Upper lobe of right lung (tissue), 1 donor: ENCODE measurements around the gene TMBIM1. TPM values are rescaled to one million over a fixed set of nuclear protein-coding genes. Genes with fewer than 3 reads are reported as not detected.

Source experiments
- ATAC-seq: fragments of 200-7000 bp; cut with Tn5 transposase; one replicate; pipeline ENCODE4 v1.9.1; 2020; ENCODE audit warnings: mild to moderate bottlenecking, moderate library complexity
- DNase-seq: peaks from one replicate; pipeline ENCODE4 v3.0.0-alpha.2; 2020
- H3K27ac ChIP-seq: fragments of 200-600 bp; one replicate; pipeline ENCODE4 v1.8.0; 2022
- H3K27me3 ChIP-seq: fragments of 200-600 bp; one replicate; pipeline ENCODE4 v1.8.0; 2022; ENCODE audit warnings: mild to moderate bottlenecking
- H3K36me3 ChIP-seq: fragments of 200-600 bp; one replicate; pipeline ENCODE4 v1.8.0; 2022
- H3K4me1 ChIP-seq: fragments of 200-600 bp; one replicate; pipeline ENCODE4 v1.8.0; 2022
- H3K4me3 ChIP-seq: fragments of 200-600 bp; one replicate; pipeline ENCODE4 v1.8.0; 2022; ENCODE audit warnings: mild to moderate bottlenecking
- H3K9me3 ChIP-seq: fragments of 200-600 bp; one replicate; pipeline ENCODE4 v1.8.0; 2022
- CTCF ChIP-seq: fragments of 200-600 bp; IDR thresholded peaks from one replicate; pipeline ENCODE4 v1.8.0; 2022; ENCODE audit warnings: antibody characterized with exemption
- intact Hi-C: fragments of 100-400 bp; cut with DNase I; formaldehyde crosslinking; loops from one replicate; pipeline ENCODE4 v1.11.0; 2022
- microRNA-seq: library from miRNA; unstranded; fragments of <30 nt; microRNA quantifications from one replicate; pipeline ENCODE4 v1.2.0, GENCODE V29; 2020; ENCODE audit warnings: borderline microRNAs expressed
- total RNA-seq: library from RNA; stranded (reverse); fragmentation: NEBNext Ultra II Directional; extraction: Animal tissue kit (Norgen Biotek cat#: 25700); gene quantifications from one replicate; pipeline ENCODE4 v1.2.1, GENCODE V29; 2021
- donor health status: DM: no; HTN: yes; CAD: no; lungs with severe emphysema.

The TMBIM1 gene
- total RNA-seq, 1 donor from 2014 or later, result 281 TPM

GRCh38 chr2:218228366-218229090, 63.8 kb downstream of the TMBIM1 start:
- H3K36me3 ChIP-seq, result peaks cover 93% of the 10 kb centered on the region
- no peak overlapping the region for H3K27ac ChIP-seq
- peaks cover 40% of the 10 kb centered on the region for H3K4me1 ChIP-seq
- DNase-seq (no peak), ATAC-seq (no peak)
- H3K4me3 ChIP-seq, result no peak overlapping the region
- intact Hi-C loops, result no loop called here
- no peak for TF ChIP-seq CTCF
- H3K27me3 ChIP-seq, result no peaks in the 10 kb centered on the region
- H3K9me3 ChIP-seq, result no peaks in the 10 kb centered on the region

- DNase-seq (no peak), ATAC-seq (no peak)
- Histone ChIP-seq H3K36me3 (peaks cover 86% of the 10 kb centered on the region), H3K9me3 (no peaks in the 10 kb centered on the region), H3K27me3 (no peaks in the 10 kb centered on the region), H3K27ac (no peak overlapping the region), H3K4me3 (no peak overlapping the region), H3K4me1 (peaks cover 57% of the 10 kb centered on the region)
- intact Hi-C loops, result no loop called here
- TF ChIP-seq CTCF, result no peak
Measured at GRCh38 chr2:218226903-218227302, 65.4 kb downstream of the TMBIM1 start.

Small RNA genes lying within 50 kb of the gene (microRNA-seq; reads per million reads assigned to microRNA genes)
- gene MIR6513, result 3.1 reads per million, percentile 21 among the genes with 10 or more reads in this experiment
- gene MIR6810, result not detected

Other genes with a start within 250 kb of the TMBIM1 start
- not detected for gene RUFY4, start 223.2 kb downstream of the TMBIM1 start, total RNA-seq
- 9.0 TPM for gene CXCR2, start 166.5 kb downstream of the TMBIM1 start, total RNA-seq
- 5.3 TPM for gene CXCR1, start 125.5 kb downstream of the TMBIM1 start, total RNA-seq
- gene ARPC2, start 75.3 kb downstream of the TMBIM1 start, total RNA-seq, result 357 TPM
- gene GPBAR1, start 31.5 kb downstream of the TMBIM1 start, total RNA-seq, result 2.6 TPM
- gene AAMP, start 22.4 kb downstream of the TMBIM1 start, total RNA-seq, result 55.9 TPM
- gene PNKD, start 22.0 kb downstream of the TMBIM1 start, total RNA-seq, result 65.4 TPM
- gene CATIP, start 64.4 kb upstream of the TMBIM1 start, total RNA-seq, result 0.64 TPM
- gene SLC11A1, start 89.8 kb upstream of the TMBIM1 start, total RNA-seq, result 302 TPM
- 169 TPM for gene CTDSP1, start 107.4 kb upstream of the TMBIM1 start, total RNA-seq
- gene VIL1, start 126.6 kb upstream of the TMBIM1 start, total RNA-seq, result not detected